Panc1 (cell line): ENCODE measurements around the gene SPTBN4. TPM values are rescaled to one million over a fixed set of nuclear protein-coding genes. Genes with fewer than 3 reads are reported as not detected.
"Not testable (repeated sequence)": the region's sequence is repeated elsewhere in the genome, so short reads cannot be mapped to it uniquely, and the experiment has no call there.

ENCODE experiments used
- ATAC-seq: fragments of 200-7000 bp; cut with Tn5 transposase; 2 replicates; pipeline ENCODE4 v1.9.1; 2020; ENCODE audit warnings: mild to moderate bottlenecking, moderate library complexity
- BruUV-seq: library from RNA; stranded (reverse); fragments of 400-500 nt; replicated peaks from 2 replicates; lab custom pipeline; 2021; lab: Mats Ljungman, UMichigan
- CTCF ChIA-PET: fragments of 300-600 bp; sonication (Branson Sonifier 250); formaldehyde crosslinking; loops from one replicate; lab custom pipeline; 2022; ENCODE audit warnings: antibody characterized with exemption; lab: Charles Lee
- POLR2A ChIA-PET: fragments of 300-600 bp; sonication (Branson Sonifier 250); formaldehyde crosslinking; loops from one replicate; lab custom pipeline; 2022; ENCODE audit warnings: antibody characterized with exemption; lab: Charles Lee
- DNase-seq: peaks from one replicate; pipeline ENCODE4 v3.0.0-alpha.2; 2010; ENCODE audit warnings: low read depth, low spot score
- H3K27ac ChIP-seq: 2 replicates; pipeline ENCODE4 v1.5.1; 2011; ENCODE audit warnings: mild to moderate bottlenecking, low read length, inconsistent platforms
- H3K27me3 ChIP-seq: fragments of 200-500 bp; sonication (Bioruptor generic); 2 replicates; pipeline ENCODE4 v1.6.0; 2014; ENCODE audit warnings: low read length, inconsistent platforms; ENCODE audit not compliant: control insufficient read depth, insufficient read depth
- H3K36me3 ChIP-seq: fragments of 200-500 bp; sonication (Bioruptor generic); 2 replicates; pipeline ENCODE4 v1.5.1; 2014; ENCODE audit warnings: inconsistent platforms, mild to moderate bottlenecking, low read length, moderate library complexity; ENCODE audit not compliant: control insufficient read depth, insufficient read depth
- H3K4me1 ChIP-seq: 2 replicates; pipeline ENCODE4 v1.5.1; 2011; ENCODE audit warnings: inconsistent platforms, mild to moderate bottlenecking, low read length, moderate library complexity; ENCODE audit not compliant: control insufficient read depth, insufficient read depth
- H3K4me3 ChIP-seq, 2 experiments: 2 replicates each; pipeline ENCODE4 v1.5.1; 2011 to 2012; ENCODE audit warnings: low read depth in 2 of 2, low read length in 2 of 2, mild to moderate bottlenecking in 2 of 2, inconsistent platforms in 1 of 2, moderate library complexity in 1 of 2
- H3K9me3 ChIP-seq: fragments of 200-500 bp; sonication (Bioruptor generic); 2 replicates; pipeline ENCODE4 v1.5.1; 2014; ENCODE audit warnings: low read depth, mild to moderate bottlenecking, inconsistent platforms, low read length, moderate library complexity; ENCODE audit not compliant: control insufficient read depth, insufficient read depth
- POLR2AphosphoS5 ChIP-seq: IDR thresholded peaks from 2 replicates; pipeline ENCODE4 v1.6.1; 2012; ENCODE audit warnings: mild to moderate bottlenecking, low read depth, low read length, moderate library complexity
- in situ Hi-C: cut with HindIII; loops from 2 replicates; pipeline ENCODE4 v1.10.0; 2016; ENCODE audit warnings: low sequenced_read_pairs, low pct_unique_long_range_greater_than_20kb
- intact Hi-C: fragments of 100-400 bp; cut with micrococcal nuclease; formaldehyde crosslinking; loops from one replicate; pipeline ENCODE4 v1.10.0; 2022; ENCODE audit not compliant: unreplicated experiment
- total RNA-seq: library from RNA; stranded (reverse); gene quantifications from one replicate; pipeline ENCODE4 v1.2.1, GENCODE V29; 2021; ENCODE audit not compliant: unreplicated experiment
- TF ChIP-seq, protein P1 (sequence below): fragments of 450-650 bp; IDR thresholded peaks from 2 replicates; pipeline ENCODE4 v1.5.1; 2017; ENCODE audit warnings: mild to moderate bottlenecking
- TF ChIP-seq, protein P2 (sequence below), 2 experiments: IDR thresholded peaks; 2 replicates each; pipeline ENCODE4 v1.6.1; 2011 to 2012; ENCODE audit warnings: low read depth in 2 of 2, control low read depth in 1 of 2, low read length in 1 of 2, mild to moderate bottlenecking in 1 of 2, moderate library complexity in 1 of 2; ENCODE audit not compliant: insufficient read depth in 1 of 2

The SPTBN4 gene
- total RNA-seq, 1 experiment from 2014 or later: 1.2 TPM

GRCh38 chr19:40519352-40520322 lies 52.8 kb downstream of the SPTBN4 start:
- POLR2A ChIA-PET: interaction anchor here (0.6 kb wide), 1 partner anchor 12 kb away, joined by 11 read pairs; no protein-coding TSS in a partner anchor

DNA sequence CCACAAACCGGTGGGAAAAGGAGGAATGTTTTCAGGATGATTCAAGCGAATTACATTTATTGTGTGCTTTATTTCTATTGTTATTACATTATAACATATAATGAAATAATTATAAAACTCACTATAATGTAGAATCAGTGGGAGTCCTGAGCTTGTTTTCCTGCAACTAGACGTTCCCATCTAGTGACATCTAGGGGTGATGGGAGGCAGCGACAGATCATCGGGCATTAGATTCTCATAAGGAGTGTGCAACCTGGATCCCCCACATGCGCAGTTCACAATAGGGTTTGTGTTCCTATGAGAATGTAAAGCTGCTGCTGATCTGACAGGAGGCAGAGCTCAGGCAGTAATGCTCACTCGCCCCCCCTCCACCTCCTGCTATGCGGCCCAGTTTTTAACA lies 54.5 kb downstream of the SPTBN4 start:
- CTCF ChIA-PET: interaction anchor here (0.6 to 0.7 kb wide), 4 partner anchors 12 to 191 kb away, joined by 3 to 9 read pairs (median 3); no protein-coding TSS in a partner anchor
- Histone ChIP-seq H3K9me3 (no peaks in the 10 kb centered on the region), H3K4me3 (no peak overlapping the region), H3K27me3 (no peaks in the 10 kb centered on the region), H3K27ac (no peak overlapping the region), H3K36me3 (no peaks in the 10 kb centered on the region), H3K4me1 (0 out of 2 replicates have a peak, but pooled peaks cover 4% of the 10 kb centered on the region)
- no peak for DNase-seq
- intact Hi-C loops: no loop called here
- no peak for ATAC-seq
- no peak for TF ChIP-seq POLR2AphosphoS5
- TF ChIP-seq, protein P1, sequence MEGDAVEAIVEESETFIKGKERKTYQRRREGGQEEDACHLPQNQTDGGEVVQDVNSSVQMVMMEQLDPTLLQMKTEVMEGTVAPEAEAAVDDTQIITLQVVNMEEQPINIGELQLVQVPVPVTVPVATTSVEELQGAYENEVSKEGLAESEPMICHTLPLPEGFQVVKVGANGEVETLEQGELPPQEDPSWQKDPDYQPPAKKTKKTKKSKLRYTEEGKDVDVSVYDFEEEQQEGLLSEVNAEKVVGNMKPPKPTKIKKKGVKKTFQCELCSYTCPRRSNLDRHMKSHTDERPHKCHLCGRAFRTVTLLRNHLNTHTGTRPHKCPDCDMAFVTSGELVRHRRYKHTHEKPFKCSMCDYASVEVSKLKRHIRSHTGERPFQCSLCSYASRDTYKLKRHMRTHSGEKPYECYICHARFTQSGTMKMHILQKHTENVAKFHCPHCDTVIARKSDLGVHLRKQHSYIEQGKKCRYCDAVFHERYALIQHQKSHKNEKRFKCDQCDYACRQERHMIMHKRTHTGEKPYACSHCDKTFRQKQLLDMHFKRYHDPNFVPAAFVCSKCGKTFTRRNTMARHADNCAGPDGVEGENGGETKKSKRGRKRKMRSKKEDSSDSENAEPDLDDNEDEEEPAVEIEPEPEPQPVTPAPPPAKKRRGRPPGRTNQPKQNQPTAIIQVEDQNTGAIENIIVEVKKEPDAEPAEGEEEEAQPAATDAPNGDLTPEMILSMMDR: peak; percentile 52
- BruUV-seq: no TSS peak
- POLR2A ChIA-PET: interaction anchor here (0.6 to 0.7 kb wide), 3 partner anchors 25 to 443 kb away, joined by 3 to 5 read pairs (median 3); no protein-coding TSS in a partner anchor
- in situ Hi-C loops: no loop called here

More at GRCh38 chr19:40519352-40520322, 52.8 kb downstream of the SPTBN4 start:
- 0 out of 2 replicates have a peak, but pooled peaks cover 4% of the 10 kb centered on the region for H3K4me1 ChIP-seq
- no peaks in the 10 kb centered on the region for H3K9me3 ChIP-seq
- peak overlapping the region; percentile 14; a peak in 2 of 4 replicates for H3K4me3 ChIP-seq
- DNase-seq (no peak), ATAC-seq (peak; percentile 85)
- intact Hi-C loops (no loop called here), in situ Hi-C loops (no loop called here)
- H3K27ac ChIP-seq: no peak overlapping the region
- BruUV-seq: no TSS peak
- no peaks in the 10 kb centered on the region for H3K36me3 ChIP-seq
- CTCF ChIA-PET: no interaction called here
- TF ChIP-seq, protein P2, sequence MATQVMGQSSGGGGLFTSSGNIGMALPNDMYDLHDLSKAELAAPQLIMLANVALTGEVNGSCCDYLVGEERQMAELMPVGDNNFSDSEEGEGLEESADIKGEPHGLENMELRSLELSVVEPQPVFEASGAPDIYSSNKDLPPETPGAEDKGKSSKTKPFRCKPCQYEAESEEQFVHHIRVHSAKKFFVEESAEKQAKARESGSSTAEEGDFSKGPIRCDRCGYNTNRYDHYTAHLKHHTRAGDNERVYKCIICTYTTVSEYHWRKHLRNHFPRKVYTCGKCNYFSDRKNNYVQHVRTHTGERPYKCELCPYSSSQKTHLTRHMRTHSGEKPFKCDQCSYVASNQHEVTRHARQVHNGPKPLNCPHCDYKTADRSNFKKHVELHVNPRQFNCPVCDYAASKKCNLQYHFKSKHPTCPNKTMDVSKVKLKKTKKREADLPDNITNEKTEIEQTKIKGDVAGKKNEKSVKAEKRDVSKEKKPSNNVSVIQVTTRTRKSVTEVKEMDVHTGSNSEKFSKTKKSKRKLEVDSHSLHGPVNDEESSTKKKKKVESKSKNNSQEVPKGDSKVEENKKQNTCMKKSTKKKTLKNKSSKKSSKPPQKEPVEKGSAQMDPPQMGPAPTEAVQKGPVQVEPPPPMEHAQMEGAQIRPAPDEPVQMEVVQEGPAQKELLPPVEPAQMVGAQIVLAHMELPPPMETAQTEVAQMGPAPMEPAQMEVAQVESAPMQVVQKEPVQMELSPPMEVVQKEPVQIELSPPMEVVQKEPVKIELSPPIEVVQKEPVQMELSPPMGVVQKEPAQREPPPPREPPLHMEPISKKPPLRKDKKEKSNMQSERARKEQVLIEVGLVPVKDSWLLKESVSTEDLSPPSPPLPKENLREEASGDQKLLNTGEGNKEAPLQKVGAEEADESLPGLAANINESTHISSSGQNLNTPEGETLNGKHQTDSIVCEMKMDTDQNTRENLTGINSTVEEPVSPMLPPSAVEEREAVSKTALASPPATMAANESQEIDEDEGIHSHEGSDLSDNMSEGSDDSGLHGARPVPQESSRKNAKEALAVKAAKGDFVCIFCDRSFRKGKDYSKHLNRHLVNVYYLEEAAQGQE (IDR thresholded peaks at IDR 0.05; ENCODE audit: insufficient read depth in 1 of 2, low read depth in 2 of 2, low read length in 1 of 2): no peak
- TF ChIP-seq, protein P1: peak; percentile 55
- H3K27me3 ChIP-seq: no peaks in the 10 kb centered on the region

GRCh38 chr19:40521900-40522299 lies 55.1 kb downstream of the SPTBN4 start:
- ATAC-seq, H3K27ac ChIP-seq, H3K36me3 ChIP-seq, H3K4me1 ChIP-seq, in situ Hi-C loops, H3K4me3 ChIP-seq, H3K9me3 ChIP-seq, BruUV-seq, intact Hi-C loops, POLR2A ChIA-PET, DNase-seq, H3K27me3 ChIP-seq: not testable (repeated sequence)
- CTCF ChIA-PET: interaction anchor here (0.6 to 0.7 kb wide), 3 partner anchors 12 to 192 kb away, joined by 3 read pairs; no protein-coding TSS in a partner anchor
